OCI-LY7 (cell line): ENCODE measurements around the gene CDC42BPA. TPM values are rescaled to one million over a fixed set of nuclear protein-coding genes. Genes with fewer than 3 reads are reported as not detected.

Source experiments
- BruUV-seq: library from RNA; stranded (reverse); fragments of 400-500 nt; replicated peaks from 2 replicates; lab custom pipeline; 2021; lab: Mats Ljungman, UMichigan
- CTCF ChIA-PET: fragments of 300-600 bp; sonication (Branson Sonifier 250); formaldehyde crosslinking; loops from one replicate; lab custom pipeline; 2022; ENCODE audit warnings: antibody characterized with exemption; ENCODE audit not compliant: unreplicated experiment; lab: Charles Lee
- POLR2A ChIA-PET: fragments of 300-600 bp; sonication (Branson Sonifier 250); formaldehyde crosslinking; loops from one replicate; lab custom pipeline; 2022; ENCODE audit warnings: antibody characterized with exemption; lab: Charles Lee
- DNase-seq: peaks from one replicate; pipeline ENCODE4 v3.0.0-alpha.2; 2015; ENCODE audit warnings: low spot score
- H2AFZ ChIP-seq: fragments of 200-600 bp; sonication (generic), shearing (Covaris generic); 2 replicates; pipeline ENCODE4 v1.6.1; 2014; ENCODE audit warnings: mild to moderate bottlenecking, antibody characterized with exemption, low read length, moderate library complexity
- H3K27ac ChIP-seq: fragments of 200-600 bp; sonication (generic); 2 replicates; pipeline ENCODE4 v1.5.1; 2014; ENCODE audit warnings: mixed run types, low read depth, mild to moderate bottlenecking, moderate library complexity, low read length, inconsistent platforms; ENCODE audit not compliant: poor library complexity, severe bottlenecking
- H3K36me3 ChIP-seq: fragments of 200-600 bp; sonication (generic); 2 replicates; pipeline ENCODE4 v1.6.1; 2014; ENCODE audit warnings: mild to moderate bottlenecking, antibody characterized with exemption, low read length, moderate library complexity, mixed read lengths; ENCODE audit not compliant: insufficient read depth
- H3K4me1 ChIP-seq: fragments of 200-600 bp; sonication (generic); 2 replicates; pipeline ENCODE4 v1.5.1; 2014; ENCODE audit warnings: mild to moderate bottlenecking, low read length; ENCODE audit not compliant: insufficient read depth, poor library complexity, severe bottlenecking
- H3K4me2 ChIP-seq: fragments of 200-600 bp; sonication (generic); 2 replicates; pipeline ENCODE4 v1.6.1; 2014; ENCODE audit warnings: mild to moderate bottlenecking, low read length
- H3K4me3 ChIP-seq: fragments of 200-600 bp; sonication (generic); 2 replicates; pipeline ENCODE4 v1.5.1; 2014; ENCODE audit warnings: mild to moderate bottlenecking, low read depth, low read length; ENCODE audit not compliant: poor library complexity, severe bottlenecking
- H3K79me2 ChIP-seq: fragments of 200-600 bp; sonication (generic); 2 replicates; pipeline ENCODE4 v1.6.1; 2016; ENCODE audit warnings: low read depth, mild to moderate bottlenecking, low read length, moderate library complexity, mixed read lengths; ENCODE audit not compliant: insufficient read depth
- H3K9me2 ChIP-seq: fragments of 200-600 bp; sonication (generic); 2 replicates; pipeline ENCODE4 v1.6.1; 2016; ENCODE audit warnings: mild to moderate bottlenecking, low read length, mixed read lengths; ENCODE audit not compliant: insufficient read depth
- H3K9me3 ChIP-seq: fragments of 200-600 bp; sonication (generic); 2 replicates; pipeline ENCODE4 v1.6.1; 2014; ENCODE audit warnings: mild to moderate bottlenecking, mixed run types, low read length, mixed read lengths
- H4K20me1 ChIP-seq: fragments of 200-600 bp; sonication (generic); 2 replicates; pipeline ENCODE4 v1.6.1; 2014; ENCODE audit warnings: mild to moderate bottlenecking, antibody characterized with exemption, low read length, moderate library complexity, mixed read lengths; ENCODE audit not compliant: insufficient read depth
- EZH2phosphoT487 ChIP-seq: fragments of 200-600 bp; sonication (generic); IDR thresholded peaks from 2 replicates; pipeline ENCODE4 v1.6.1; 2018; ENCODE audit warnings: low read depth, borderline replicate concordance, mild to moderate bottlenecking, mixed run types, antibody characterized with exemption, low read length, moderate library complexity, mixed read lengths
- intact Hi-C: fragments of 100-400 bp; cut with micrococcal nuclease; formaldehyde crosslinking; loops from one replicate; pipeline ENCODE4 v1.10.0; 2022; ENCODE audit not compliant: unreplicated experiment
- total RNA-seq, 2 experiments: library from RNA; depleted of rRNA in 1 of 2; stranded (reverse); fragments of >200 nt in 1 of 2; shearing (Covaris generic) in 1 of 2; gene quantifications; 2 replicates each; pipeline ENCODE4 v1.2.3, GENCODE V29; 2014 to 2022
- TF ChIP-seq, protein P1 (sequence below): fragments of 200-600 bp; sonication (generic); conservative IDR thresholded peaks from 2 replicates; pipeline ENCODE4 v1.5.1; 2014; ENCODE audit warnings: mild to moderate bottlenecking, antibody characterized with exemption, low read length, moderate library complexity, mixed read lengths

CDC42BPA gene
- total RNA-seq, 2 experiments from 2014 or later: not detected

DNA sequence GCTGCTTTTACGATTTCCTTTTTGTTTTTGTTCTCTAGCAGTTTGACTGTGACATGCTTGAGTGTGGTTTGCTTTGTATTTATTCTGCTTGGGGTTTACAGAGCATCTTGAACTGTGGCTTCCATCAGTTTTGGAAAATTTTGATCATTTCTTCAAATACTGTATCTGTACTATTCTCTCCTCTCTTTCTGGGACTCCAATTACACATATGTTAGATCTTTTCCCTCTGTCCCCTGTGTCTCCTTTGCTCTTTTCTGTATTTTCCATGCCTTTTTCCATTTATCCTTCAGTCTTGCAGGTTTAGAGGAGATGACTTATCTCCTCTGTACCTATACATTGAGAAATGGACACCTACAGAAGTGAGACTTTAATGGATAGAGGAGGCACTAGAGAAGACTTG is 346.5 kb downstream of the CDC42BPA start:
- Histone ChIP-seq H2AFZ (no peak overlapping the region), H3K36me3 (no peaks in the 10 kb centered on the region), H3K4me1 (no peaks in the 10 kb centered on the region), H3K9me3 (no peaks in the 10 kb centered on the region), H3K27ac (no peak overlapping the region), H4K20me1 (no peaks in the 10 kb centered on the region), H3K4me3 (no peak overlapping the region), H3K79me2 (no peaks in the 10 kb centered on the region), H3K9me2 (no peaks in the 10 kb centered on the region), H3K4me2 (no peak overlapping the region)
- DNase-seq: no peak
- ChIA-PET CTCF (no interaction called here), POLR2A (no interaction called here)
- BruUV-seq: no TSS peak
- intact Hi-C loops: no loop called here
- TF ChIP-seq, protein P1, sequence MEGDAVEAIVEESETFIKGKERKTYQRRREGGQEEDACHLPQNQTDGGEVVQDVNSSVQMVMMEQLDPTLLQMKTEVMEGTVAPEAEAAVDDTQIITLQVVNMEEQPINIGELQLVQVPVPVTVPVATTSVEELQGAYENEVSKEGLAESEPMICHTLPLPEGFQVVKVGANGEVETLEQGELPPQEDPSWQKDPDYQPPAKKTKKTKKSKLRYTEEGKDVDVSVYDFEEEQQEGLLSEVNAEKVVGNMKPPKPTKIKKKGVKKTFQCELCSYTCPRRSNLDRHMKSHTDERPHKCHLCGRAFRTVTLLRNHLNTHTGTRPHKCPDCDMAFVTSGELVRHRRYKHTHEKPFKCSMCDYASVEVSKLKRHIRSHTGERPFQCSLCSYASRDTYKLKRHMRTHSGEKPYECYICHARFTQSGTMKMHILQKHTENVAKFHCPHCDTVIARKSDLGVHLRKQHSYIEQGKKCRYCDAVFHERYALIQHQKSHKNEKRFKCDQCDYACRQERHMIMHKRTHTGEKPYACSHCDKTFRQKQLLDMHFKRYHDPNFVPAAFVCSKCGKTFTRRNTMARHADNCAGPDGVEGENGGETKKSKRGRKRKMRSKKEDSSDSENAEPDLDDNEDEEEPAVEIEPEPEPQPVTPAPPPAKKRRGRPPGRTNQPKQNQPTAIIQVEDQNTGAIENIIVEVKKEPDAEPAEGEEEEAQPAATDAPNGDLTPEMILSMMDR: no peak
- no peak for TF ChIP-seq EZH2phosphoT487

DNA sequence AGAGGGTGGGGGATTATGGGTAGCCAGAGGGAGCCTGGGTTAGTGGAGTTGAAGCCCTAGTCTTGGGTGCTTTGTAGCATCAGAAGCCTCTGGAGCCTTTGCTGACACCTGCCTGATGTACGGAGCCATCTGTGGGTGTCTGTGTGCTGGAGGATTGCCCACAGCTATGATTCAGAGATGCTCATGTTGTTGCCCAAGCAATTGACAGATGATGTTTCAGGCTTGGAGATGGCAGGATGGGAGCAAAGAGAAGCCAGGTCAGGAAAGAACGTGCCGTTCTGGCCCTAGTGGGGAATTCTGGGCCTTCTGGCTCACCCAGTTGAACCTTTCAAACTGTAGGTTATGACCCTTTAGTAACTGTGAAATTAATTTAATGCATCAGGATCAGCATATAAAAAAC is 350.6 kb downstream of the CDC42BPA start:
- Histone ChIP-seq H3K4me3 (no peak overlapping the region), H3K4me1 (peaks cover 3% of the 10 kb centered on the region), H3K9me2 (no peaks in the 10 kb centered on the region), H3K4me2 (no peak overlapping the region), H3K79me2 (no peaks in the 10 kb centered on the region), H3K27ac (no peak overlapping the region), H4K20me1 (no peaks in the 10 kb centered on the region), H3K9me3 (no peaks in the 10 kb centered on the region), H3K36me3 (no peaks in the 10 kb centered on the region), H2AFZ (no peak overlapping the region)
- intact Hi-C loops: no loop called here
- DNase-seq: no peak
- ChIA-PET CTCF (no interaction called here), POLR2A (interaction anchor here (1.3 kb wide), 1 partner anchor 118 kb away, joined by 3 read pairs; no protein-coding TSS in a partner anchor)
- no TSS peak for BruUV-seq
- no peak for TF ChIP-seq EZH2phosphoT487
- TF ChIP-seq, protein P1: no peak

DNA sequence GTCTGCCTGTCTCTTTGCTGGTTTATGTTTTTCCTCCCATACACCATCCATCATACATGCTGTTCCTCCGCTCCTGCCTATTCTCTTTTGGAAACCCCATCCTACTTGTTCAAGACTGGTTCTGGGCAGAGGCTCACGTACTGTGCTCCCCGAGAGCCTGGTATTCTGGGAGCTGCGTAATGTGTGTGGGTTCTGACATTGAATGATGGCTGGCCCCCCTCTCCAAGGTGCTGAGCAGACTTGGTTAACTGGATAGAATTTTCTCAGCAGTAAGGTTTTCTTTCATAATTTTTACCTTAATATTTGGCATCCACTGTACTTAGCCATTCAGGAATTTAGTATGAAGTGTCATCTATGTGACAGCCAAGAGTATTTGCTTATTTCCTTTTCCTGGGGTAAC is 351.6 kb downstream of the CDC42BPA start:
- ChIA-PET CTCF (no interaction called here), POLR2A (interaction anchor here (0.6 kb wide), 1 partner anchor 27 kb away, joined by 5 read pairs; no protein-coding TSS in a partner anchor)
- H2AFZ ChIP-seq: no peak overlapping the region
- TF ChIP-seq EZH2phosphoT487: no peak
- TF ChIP-seq, protein P1: no peak
- no peak for DNase-seq
- peaks cover 3% of the 10 kb centered on the region for H3K4me1 ChIP-seq
- no peaks in the 10 kb centered on the region for H3K36me3 ChIP-seq
- BruUV-seq: no TSS peak
- no peak overlapping the region for H3K27ac ChIP-seq
- no peaks in the 10 kb centered on the region for H3K9me3 ChIP-seq
- intact Hi-C loops: no loop called here
- H4K20me1 ChIP-seq: no peaks in the 10 kb centered on the region
- no peak overlapping the region for H3K4me3 ChIP-seq
- no peaks in the 10 kb centered on the region for H3K9me2 ChIP-seq
- H3K79me2 ChIP-seq: no peaks in the 10 kb centered on the region
- no peak overlapping the region for H3K4me2 ChIP-seq
